GOT3 (cell line): ENCODE data around the gene COQ10B.
"Not testable (repeated sequence)": the region's sequence is repeated elsewhere in the genome, so short reads cannot be mapped to it uniquely, and the experiment has no call there.

Experiments
- DNase-seq: peaks from one replicate; lab custom pipeline; 2025; ENCODE audit warnings: mixed read lengths; lab: John Stamatoyannopoulos, UW

COQ10B gene

DNA sequence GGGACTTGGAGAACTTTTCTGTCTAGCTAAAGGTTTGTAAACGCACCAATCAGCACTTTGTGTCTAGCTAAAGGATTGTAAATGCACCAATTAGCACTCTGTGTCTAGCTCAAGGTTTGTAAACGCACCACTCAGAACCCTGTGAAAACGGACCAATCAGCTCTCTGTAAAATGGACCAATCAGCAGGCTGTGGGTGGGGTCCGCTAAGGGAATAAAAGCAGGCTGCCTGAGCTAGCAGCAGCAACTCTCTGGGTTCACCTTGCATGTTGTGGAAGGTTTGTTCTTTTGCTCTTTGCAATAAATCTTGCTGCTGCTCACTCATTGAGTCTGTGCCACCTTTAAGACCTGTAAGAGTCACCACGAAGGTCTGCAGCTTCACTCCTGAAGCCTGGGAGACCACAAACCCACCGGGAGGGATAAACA lies 2.4 kb upstream of the COQ10B start:
- DNase-seq: not testable (repeated sequence)

DNA sequence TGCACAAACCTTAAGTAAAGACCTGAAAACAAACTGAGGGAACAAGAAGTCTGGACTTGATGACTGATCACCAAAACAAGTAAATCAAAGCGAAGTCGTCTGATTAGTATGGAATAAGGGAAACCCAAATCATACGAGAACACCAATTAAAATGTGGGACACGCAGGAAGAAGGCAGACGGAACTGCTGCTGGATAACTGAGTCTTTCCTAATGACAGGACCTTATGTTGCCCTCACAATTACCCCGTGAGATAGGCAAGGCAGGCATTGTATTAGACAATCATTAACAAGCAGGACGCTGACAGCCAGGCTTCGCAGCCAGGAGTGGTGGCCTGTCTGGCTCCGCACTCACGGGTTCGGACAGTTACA lies 614 bp upstream of the COQ10B start:
- no peak for DNase-seq

GRCh38 chr2:197453914-197454398 lies 604 bp downstream of the COQ10B start:
- DNase-seq: no peak

- no peak for DNase-seq
Observed at GRCh38 chr2:197454923-197455322, 1.6 kb downstream of the COQ10B start.

DNA sequence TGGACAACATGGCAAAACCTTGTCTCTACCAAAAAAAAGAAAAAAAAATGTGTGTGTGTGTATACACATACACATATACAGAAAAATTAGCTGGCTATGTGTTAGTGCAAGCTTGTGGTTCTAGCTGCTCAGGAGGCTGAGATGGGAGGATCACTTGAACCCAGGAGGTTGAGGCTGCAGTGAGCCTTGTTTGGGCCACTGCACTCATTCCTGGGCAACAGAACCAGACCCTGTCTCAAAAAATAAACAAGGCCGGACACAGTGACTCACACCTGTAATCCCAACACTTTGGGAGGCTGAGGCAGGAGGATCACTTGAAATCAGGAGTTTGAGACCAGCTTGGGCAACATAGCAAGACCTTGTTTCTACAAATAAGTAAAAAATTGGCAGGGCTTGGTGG lies 2.1 kb downstream of the COQ10B start:
- DNase-seq: no peak

DNA sequence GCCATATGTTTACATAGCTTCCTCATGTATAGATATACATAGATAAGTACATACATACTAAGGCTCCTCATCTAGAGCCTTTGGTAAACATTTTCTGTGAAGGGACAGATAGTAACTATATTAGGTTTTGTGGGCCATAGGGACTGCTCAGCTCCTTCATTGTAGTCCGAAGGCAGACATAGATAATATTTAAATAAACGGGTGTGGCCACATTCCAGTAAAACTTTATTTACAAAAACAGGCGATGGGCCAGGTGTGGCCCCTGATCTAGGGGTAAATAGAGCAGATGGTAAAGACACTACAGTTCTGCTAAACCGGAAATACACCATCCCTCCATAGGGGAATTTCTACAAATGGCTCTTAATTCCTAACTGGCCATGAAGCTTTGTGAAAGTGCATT lies 7.3 kb downstream of the COQ10B start:
- no peak for DNase-seq

- no peak for DNase-seq
Observed at GRCh38 chr2:197461057-197461456, 7.7 kb downstream of the COQ10B start.

DNA sequence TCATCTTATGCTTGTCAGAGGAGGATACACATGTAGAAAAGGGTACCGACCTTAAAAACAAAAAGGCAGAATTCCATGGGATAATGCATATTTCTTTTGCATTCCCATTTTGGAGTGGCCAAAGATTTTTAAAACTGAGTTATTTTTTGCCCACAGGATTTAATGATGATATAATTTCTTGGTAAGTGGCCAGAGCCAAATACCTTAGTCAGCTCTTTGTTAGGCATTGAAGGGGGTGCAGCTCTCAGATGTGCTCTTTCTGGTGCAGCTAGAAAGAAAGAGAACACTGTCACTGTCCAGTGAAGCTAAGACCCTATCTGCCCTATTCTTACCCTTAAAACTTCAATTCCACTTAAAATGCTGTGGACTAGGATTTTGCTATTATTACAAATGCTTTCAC lies 10.8 kb downstream of the COQ10B start:
- no peak for DNase-seq

- no peak for DNase-seq
Observed at GRCh38 chr2:197472166-197472565, 18.8 kb downstream of the COQ10B start.

DNA sequence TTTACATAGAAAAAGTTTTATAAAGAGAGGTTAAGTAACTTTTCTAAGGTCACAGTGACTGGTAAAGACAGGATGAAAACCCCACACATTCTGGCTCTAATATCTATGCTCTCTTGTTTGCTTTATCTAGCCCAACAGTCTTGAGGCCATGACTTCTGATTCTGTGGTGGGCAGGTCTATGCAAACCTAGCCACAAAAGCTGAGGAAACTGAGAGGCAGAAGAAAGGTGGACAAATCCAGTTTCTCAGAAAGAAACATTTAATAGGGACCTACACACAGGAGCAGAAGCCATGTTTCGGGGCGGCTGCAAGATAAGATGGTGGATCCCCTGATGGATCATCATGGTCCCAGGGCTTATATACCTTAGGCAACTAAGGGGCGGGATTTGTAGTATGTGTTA lies 24.4 kb downstream of the COQ10B start:
- no peak for DNase-seq

DNA sequence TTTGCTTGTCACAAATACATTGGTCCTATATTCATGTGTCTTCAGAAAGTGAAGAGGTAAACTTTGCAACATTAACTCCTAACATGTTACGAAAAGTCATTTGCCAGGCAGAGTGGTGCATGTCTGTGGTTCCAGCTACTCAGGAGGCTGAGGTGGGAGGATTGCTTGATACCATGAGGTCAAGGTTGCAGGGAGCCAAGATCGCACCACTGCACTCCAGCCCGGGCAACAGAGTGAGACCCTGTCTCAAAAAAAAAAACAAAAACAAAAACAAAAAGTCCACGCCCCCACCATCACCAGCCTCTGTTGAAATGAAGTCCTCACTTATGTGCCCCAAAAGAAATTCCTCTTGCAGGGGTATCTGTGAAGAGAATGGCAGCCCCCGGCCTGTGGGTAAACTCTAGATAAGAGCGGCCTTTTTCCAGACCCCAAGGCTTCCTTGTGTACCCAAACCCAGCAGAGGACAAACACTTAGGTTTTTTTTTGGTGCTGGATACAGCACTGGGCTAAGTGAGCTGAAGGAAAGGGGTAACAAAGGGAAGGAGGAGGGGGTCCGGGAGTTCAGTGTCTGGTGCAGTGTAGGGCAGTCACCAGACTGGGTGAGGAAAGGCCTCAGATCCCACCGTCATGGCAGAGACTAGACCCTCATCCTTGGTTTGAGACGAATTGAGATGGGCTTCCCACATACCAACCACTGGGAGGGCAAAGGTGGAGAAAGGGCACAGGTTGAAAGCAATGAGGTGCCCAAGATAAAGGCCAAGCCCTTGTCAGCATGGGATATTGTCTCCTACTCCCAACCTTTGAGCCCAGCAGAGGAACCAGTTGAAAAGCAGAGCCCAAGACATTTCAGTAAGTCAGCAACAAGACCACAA lies 27.0 kb downstream of the COQ10B start:
- DNase-seq: no peak

DNA sequence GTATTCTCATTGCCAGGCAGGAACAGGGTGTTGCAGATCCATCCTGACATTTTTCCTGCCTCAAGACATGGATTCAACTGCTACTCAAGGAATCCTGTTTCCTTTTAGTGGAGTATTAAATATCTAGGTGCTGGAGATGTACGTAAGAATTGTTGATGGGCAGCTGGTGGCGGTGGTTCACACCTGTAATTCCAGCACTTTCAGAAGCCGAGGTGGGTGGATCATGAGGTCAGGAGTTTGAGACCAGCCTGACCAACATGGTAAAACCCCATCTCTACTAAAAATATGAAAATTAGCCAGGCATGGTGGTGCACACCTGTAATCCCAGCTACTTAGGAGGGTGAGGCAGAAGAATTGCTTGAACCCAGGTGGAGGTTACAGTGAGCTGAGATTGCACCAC lies 30.9 kb downstream of the COQ10B start:
- DNase-seq: not testable (repeated sequence)

DNA sequence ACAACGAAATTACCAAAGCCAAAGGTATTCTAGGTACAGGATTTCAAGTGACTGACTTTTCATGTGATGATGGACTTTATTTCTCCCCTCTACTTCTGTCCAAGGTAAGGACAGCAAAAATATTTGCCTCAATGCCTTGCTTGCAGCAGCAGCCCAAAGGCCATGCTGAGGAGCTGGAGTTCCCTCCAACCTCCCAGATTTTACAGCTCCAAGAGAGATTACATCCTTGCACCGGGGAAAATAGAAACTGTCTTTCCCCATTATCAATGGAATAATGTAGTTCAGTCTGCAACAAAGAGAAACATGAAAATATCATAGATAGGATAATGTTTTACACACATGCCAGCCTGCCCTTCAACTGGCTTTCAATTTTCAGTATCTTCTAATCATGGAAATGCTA lies 32.8 kb downstream of the COQ10B start:
- DNase-seq: no peak

DNA sequence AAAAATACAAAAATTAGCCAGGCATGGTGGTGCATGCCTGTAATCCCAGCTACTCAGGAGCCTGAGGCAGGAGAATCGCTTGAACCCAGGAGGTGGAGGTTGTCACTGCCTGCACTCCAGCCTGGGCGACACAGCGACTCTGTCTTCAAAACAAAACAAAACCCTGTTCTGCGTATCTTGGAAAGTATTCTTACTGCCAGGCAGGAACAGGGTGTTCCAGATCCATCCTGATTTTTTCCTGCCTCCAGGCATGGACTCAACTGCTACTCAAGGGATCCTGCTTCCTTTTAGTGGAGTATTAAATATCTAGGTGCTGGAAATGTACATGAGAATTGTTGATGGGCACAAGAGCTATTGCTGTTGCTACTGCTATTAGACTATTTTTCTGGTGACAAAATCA lies 34.0 kb downstream of the COQ10B start:
- DNase-seq: no peak

- no peak for DNase-seq
Observed at GRCh38 chr2:197495433-197496134, 42.2 kb downstream of the COQ10B start.

DNA sequence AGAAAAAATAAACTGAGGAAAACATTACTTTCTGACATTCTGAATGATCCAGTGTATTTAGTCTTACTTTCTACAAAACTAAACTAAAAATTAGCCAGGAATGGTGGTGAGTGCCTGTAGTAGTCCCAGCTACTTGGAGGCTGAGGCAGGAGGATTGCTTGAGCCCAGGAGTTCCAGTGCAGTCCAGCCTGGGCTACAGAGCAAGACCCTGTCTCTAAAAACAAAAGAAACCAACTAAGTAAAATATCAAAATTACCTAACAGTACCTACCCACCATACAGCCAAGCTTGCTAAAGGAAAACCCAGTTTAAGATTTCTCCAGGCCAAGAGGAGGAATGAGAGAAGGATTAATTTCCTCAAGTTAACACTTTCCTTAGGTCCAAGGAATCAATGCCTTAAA lies 43.3 kb downstream of the COQ10B start:
- DNase-seq: no peak

- no peak for DNase-seq
Observed at GRCh38 chr2:197497326-197497725, 44.0 kb downstream of the COQ10B start.

DNA sequence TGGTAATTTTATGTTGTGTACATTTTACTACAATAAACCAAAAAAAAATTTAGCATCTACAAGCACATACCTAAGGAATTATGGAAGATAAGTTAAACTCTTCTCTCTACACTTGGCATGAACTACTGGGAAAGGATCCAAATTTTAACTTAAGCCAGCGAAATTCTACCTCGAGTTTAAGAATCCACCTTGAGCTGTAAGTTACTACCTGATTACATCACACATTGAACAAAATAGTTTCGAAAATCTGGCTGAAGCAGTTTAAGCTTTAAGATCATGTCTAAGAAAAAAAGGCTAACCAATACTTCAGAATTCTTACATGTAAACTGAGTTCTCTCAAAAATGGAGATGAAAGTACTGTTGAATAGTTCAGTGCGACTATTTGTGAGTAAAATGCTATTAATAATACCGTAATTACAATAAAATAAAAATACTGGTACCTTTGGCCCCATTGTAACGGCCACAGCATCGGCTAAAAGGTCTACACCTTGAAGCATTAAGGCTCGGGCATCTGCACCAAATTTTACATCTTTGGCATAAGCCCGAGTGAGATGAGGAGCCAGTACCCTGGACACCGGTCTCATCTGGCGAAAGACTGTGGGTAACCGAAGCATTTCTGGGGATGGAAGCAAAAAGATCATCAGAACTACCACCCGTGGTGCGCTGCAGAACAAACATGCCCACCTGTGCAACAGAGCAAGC lies 45.0 kb downstream of the COQ10B start:
- DNase-seq: no peak

DNA sequence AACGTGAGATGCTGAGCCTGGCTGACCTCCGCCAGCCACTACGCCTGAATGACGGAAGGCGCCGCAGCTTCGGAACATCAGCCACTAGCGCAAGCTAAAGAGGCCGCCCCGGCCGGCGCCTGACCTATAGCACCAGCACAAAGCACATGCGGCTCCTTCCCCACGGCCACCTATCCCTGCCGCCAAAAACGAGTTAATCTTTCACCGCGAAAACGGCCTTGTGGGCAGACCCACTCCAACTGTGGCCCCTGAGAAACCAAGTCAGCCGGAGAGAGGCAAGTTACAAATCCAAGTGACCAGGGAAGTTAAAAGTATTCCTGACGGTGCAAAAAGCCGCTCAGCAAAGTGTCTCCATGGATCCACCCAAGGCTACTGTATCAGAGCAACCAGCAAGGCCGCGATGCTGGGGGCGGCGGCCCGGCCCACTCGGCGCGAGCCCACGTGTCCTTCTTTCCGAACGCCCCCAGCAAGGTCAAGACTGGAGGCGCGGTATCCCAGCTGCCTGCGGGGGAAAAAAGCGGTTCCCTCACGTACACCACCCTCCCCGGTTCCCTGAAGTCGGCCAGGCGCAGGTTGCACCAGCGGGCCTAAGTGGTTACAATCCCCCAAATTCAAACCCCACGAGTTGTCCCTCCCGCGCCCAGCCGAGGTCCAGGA lies 45.7 kb downstream of the COQ10B start:
- DNase-seq: peak; percentile 23

GRCh38 chr2:197499594-197500502 lies 46.5 kb downstream of the COQ10B start, which contains the start of the genes HSPD1 and HSPE1:
HSPD1 (minus strand) TSS chr2:197499840; CDS start chr2:197498848, 992 bp downstream.
HSPE1 (plus strand) TSS chr2:197500379; CDS start chr2:197500437, 58 bp downstream.
- peak; percentile 96 for DNase-seq
